ENCODE measurements around the gene SLC16A3. TPM values are rescaled to one million over a fixed set of nuclear protein-coding genes. Genes with fewer than 3 reads are reported as not detected.

The SLC16A3 gene
- total RNA-seq, 1 donor from 2014 or later, result 81.9 TPM

GRCh38 chr17:82267575-82268379 is 38.9 kb downstream of the SLC16A3 start:
- Histone ChIP-seq H3K36me3 (peaks cover 89% of the 10 kb centered on the region), H3K27ac (peak overlapping the region; percentile 88), H3K4me3 (peak overlapping the region; percentile 22)

DNA sequence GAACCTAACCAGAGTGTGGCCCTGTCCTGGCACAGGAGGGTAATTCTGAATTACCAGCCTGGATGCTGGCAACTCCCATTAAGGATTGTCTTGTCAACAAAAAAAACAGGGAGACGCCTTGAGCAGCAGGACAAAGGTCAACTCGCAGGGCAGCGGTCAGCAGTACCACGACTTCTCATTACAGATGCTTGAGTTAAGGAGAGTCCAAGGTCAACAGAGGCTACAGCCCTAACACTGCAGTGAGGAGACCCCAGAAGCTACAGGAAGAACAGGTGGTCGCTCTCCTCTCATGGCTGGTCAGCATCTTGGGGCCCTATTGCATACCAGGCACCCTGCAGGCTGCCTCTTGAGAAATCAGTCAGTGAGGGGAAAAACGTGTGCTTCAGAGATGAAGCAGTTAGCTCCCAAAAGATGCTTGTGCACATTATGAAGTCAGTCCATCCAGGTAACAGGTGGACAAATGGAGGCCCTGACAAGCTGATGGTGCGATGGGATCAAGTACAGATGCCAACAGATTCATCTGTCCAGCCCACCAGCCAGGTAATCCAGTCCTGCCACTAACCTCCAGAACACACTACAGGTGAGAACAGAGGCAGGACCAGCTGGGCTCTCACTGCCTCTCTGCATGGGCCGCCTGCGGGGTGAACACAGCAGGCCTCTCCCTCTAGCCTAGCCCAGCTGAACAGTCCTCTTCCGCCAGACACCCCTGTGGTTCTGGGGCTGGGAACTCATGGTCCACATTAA is 40.5 kb downstream of the SLC16A3 start:
- Histone ChIP-seq H3K36me3 (peaks cover 73% of the 10 kb centered on the region), H3K27ac (peak overlapping the region; percentile 18), H3K9me3 (no peaks in the 10 kb centered on the region), H3K27me3 (ENCODE audit: low read depth) (no peaks in the 10 kb centered on the region), H3K4me1 (peaks cover 79% of the 10 kb centered on the region), H3K4me3 (no peak overlapping the region)
- no peak for ATAC-seq
- intact Hi-C loops (cut with DNase I), result no loop called here
- no peak for DNase-seq
- TF ChIP-seq CTCF (IDR thresholded peaks at IDR 0.05), result no peak

More at GRCh38 chr17:82267575-82268379, 38.9 kb downstream of the SLC16A3 start:
- Histone ChIP-seq H3K9me3 (no peaks in the 10 kb centered on the region), H3K4me1 (peaks cover 78% of the 10 kb centered on the region), H3K27me3 (ENCODE audit: low read depth) (no peaks in the 10 kb centered on the region)
- DNase-seq, result peak; percentile 94
- peak; percentile 95 to 96 for ATAC-seq
- intact Hi-C loops (cut with DNase I), result no loop called here
- TF ChIP-seq CTCF (IDR thresholded peaks at IDR 0.05), result no peak

DNA sequence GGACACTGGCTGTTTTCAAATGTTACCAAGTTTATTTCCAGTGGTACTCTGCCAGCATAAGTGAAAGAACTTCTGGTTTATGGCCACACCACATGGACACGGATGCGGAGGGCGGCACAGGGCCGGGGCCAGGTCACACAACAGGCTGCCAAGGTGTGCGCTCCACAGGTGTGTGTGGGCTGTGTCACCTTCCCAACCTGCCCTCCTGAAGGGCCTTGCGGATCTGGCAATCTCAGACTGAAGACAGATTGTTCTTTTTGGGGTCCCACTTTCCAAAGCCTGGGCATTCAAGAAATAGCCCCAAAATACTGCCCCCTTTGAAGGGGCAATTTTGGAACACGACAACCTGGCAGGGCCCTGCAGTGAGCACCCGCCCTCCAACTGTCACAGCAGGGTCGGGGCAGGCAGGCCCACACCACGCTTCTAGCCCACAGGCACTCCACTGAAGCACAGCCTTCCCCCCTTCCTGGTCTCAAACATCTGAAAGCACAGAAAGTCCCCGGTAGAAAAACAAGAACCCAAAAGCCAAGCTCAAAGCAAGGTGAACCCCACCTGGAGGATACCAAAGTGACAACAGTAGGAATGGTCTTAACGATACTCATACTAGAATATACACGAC is 41.1 kb downstream of the SLC16A3 start:
- peaks cover 84% of the 10 kb centered on the region for H3K4me1 ChIP-seq
- no peak for DNase-seq
- no peaks in the 10 kb centered on the region for H3K9me3 ChIP-seq

GRCh38 chr17:82270651-82271050 is 41.8 kb downstream of the SLC16A3 start:
- no peak overlapping the region for H3K4me3 ChIP-seq
- no peaks in the 10 kb centered on the region for H3K27me3 ChIP-seq (ENCODE audit: low read depth)
- ATAC-seq (no peak), DNase-seq (no peak)
- H3K4me1 ChIP-seq, result peaks cover 80% of the 10 kb centered on the region
- no peak for TF ChIP-seq CTCF (IDR thresholded peaks at IDR 0.05)
- no peak overlapping the region for H3K27ac ChIP-seq
- intact Hi-C loops (cut with DNase I), result no loop called here
- H3K9me3 ChIP-seq, result no peaks in the 10 kb centered on the region
- peaks cover 60% of the 10 kb centered on the region for H3K36me3 ChIP-seq

More for the DNA sequence above, 41.1 kb downstream of the SLC16A3 start:
- no peak for TF ChIP-seq CTCF (IDR thresholded peaks at IDR 0.05)
- Histone ChIP-seq H3K27me3 (ENCODE audit: low read depth) (no peaks in the 10 kb centered on the region), H3K4me3 (no peak overlapping the region), H3K27ac (no peak overlapping the region), H3K36me3 (peaks cover 67% of the 10 kb centered on the region)
- ATAC-seq, result no peak
- intact Hi-C loops (cut with DNase I), result no loop called here

DNA sequence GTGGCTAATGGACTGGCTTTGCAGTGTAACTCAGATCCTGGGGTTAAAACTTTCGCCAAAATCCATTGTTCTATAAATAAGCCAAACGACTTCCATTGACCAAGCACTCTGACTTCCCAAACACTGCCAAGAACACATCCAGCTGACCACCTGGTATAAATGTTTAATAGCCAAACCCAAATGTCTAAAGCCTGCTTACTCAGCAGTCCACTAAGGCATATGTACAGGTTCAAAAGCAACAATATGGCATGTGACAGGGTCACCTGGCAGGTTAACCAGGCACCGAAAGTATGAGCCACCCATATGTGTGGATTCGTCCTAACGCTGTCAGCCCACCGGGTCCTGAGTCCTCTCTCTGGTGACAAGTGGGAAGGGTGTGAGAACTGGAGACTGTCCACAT is 42.6 kb downstream of the SLC16A3 start:
- DNase-seq (no peak), ATAC-seq (no peak)
- H3K4me3 ChIP-seq, result peak overlapping the region; percentile 92
- H3K27ac ChIP-seq, result no peak overlapping the region
- intact Hi-C loops (cut with DNase I), result no loop called here
- TF ChIP-seq CTCF (IDR thresholded peaks at IDR 0.05), result no peak
- H3K4me1 ChIP-seq, result peaks cover 72% of the 10 kb centered on the region
- H3K27me3 ChIP-seq (ENCODE audit: low read depth), result no peaks in the 10 kb centered on the region
- peaks cover 52% of the 10 kb centered on the region for H3K36me3 ChIP-seq
- no peaks in the 10 kb centered on the region for H3K9me3 ChIP-seq
